Activated CD4-positive, alpha-beta T cell treated with anti-CD3 and anti-CD28 coated beads for 1 hour (primary cell): ENCODE results near the gene DAPK1.

Source experiments
- DNase-seq: peaks from one replicate; pipeline ENCODE4 v3.0.0-alpha.2; 2020

DAPK1 gene

GRCh38 chr9:87650611-87651295 is 153.1 kb downstream of the DAPK1 start:
- no peak for DNase-seq

- no peak for DNase-seq
Observed at GRCh38 chr9:87651431-87651830, 153.8 kb downstream of the DAPK1 start.

- no peak for DNase-seq
Observed at GRCh38 chr9:87653941-87654340, 156.3 kb downstream of the DAPK1 start.

- no peak for DNase-seq
Observed at GRCh38 chr9:87655731-87656130, 158.1 kb downstream of the DAPK1 start.

- DNase-seq = no peak
Observed at GRCh38 chr9:87656485-87656884, 158.8 kb downstream of the DAPK1 start.

- DNase-seq = no peak
Observed at GRCh38 chr9:87657190-87657589, 159.5 kb downstream of the DAPK1 start.

- no peak for DNase-seq
Observed at GRCh38 chr9:87657893-87658292, 160.2 kb downstream of the DAPK1 start.

GRCh38 chr9:87658511-87658910 is 160.8 kb downstream of the DAPK1 start:
- no peak for DNase-seq

GRCh38 chr9:87659534-87660419 is 162.1 kb downstream of the DAPK1 start:
- DNase-seq = no peak

GRCh38 chr9:87661241-87661640 is 163.6 kb downstream of the DAPK1 start:
- DNase-seq = no peak

- DNase-seq = no peak
Observed at GRCh38 chr9:87662808-87663528, 165.3 kb downstream of the DAPK1 start.

- no peak for DNase-seq
Observed at GRCh38 chr9:87663556-87663955, 165.9 kb downstream of the DAPK1 start.

GRCh38 chr9:87664153-87665060 is 166.7 kb downstream of the DAPK1 start:
- DNase-seq = no peak

GRCh38 chr9:87665505-87665904 is 167.8 kb downstream of the DAPK1 start:
- DNase-seq = no peak

- no peak for DNase-seq
Observed at GRCh38 chr9:87667164-87667738, 169.6 kb downstream of the DAPK1 start.

GRCh38 chr9:87668222-87668621 is 170.6 kb downstream of the DAPK1 start:
- DNase-seq = no peak

GRCh38 chr9:87668722-87669121 is 171.1 kb downstream of the DAPK1 start:
- no peak for DNase-seq

- no peak for DNase-seq
Observed at GRCh38 chr9:87670572-87671264, 173.1 kb downstream of the DAPK1 start.

- no peak for DNase-seq
Observed at GRCh38 chr9:87671478-87671877, 173.8 kb downstream of the DAPK1 start.

- no peak for DNase-seq
Observed at GRCh38 chr9:87671925-87672324, 174.3 kb downstream of the DAPK1 start.

GRCh38 chr9:87672586-87672985 is 174.9 kb downstream of the DAPK1 start:
- no peak for DNase-seq
